Tongue (tissue), 2 donors: Measurements from ENCODE around the gene CFAP299. TPM values are rescaled to one million over a fixed set of nuclear protein-coding genes. Genes with fewer than 3 reads are reported as not detected.
"Not testable (repeated sequence)": the region's sequence is repeated elsewhere in the genome, so short reads cannot be mapped to it uniquely, and the experiment has no call there.

ENCODE experiments used
- DNase-seq: peaks from one replicate; pipeline ENCODE4 v3.0.0-alpha.2; 2015
- total RNA-seq: library from RNA; depleted of rRNA; stranded (reverse); fragments of >200 nt; gene quantifications from one replicate; pipeline ENCODE4 v1.2.3, GENCODE V29; 2014

CFAP299 gene
- total RNA-seq, 1 donor from 2014 or later: not detected

GRCh38 chr4:80610845-80611677 is 275.5 kb downstream of the CFAP299 start:
- DNase-seq: no peak

GRCh38 chr4:80611678-80611979 is 276.1 kb downstream of the CFAP299 start:
- no peak for DNase-seq

GRCh38 chr4:80613470-80613869 is 277.9 kb downstream of the CFAP299 start:
- DNase-seq: no peak

- DNase-seq: no peak
Measured at GRCh38 chr4:80614319-80614718, 278.8 kb downstream of the CFAP299 start.

- DNase-seq: no peak
Measured at GRCh38 chr4:80615099-80615498, 279.6 kb downstream of the CFAP299 start.

GRCh38 chr4:80619070-80619674 is 283.6 kb downstream of the CFAP299 start:
- no peak for DNase-seq

- no peak for DNase-seq
Measured at GRCh38 chr4:80631861-80632260, 296.3 kb downstream of the CFAP299 start.

GRCh38 chr4:80637190-80637589 is 301.7 kb downstream of the CFAP299 start:
- no peak for DNase-seq

GRCh38 chr4:80646061-80646460 is 310.5 kb downstream of the CFAP299 start:
- no peak for DNase-seq

- DNase-seq: peak; percentile 29
Measured at GRCh38 chr4:80655662-80656061, 320.1 kb downstream of the CFAP299 start.

GRCh38 chr4:80670118-80670517 is 334.6 kb downstream of the CFAP299 start:
- DNase-seq: not testable (repeated sequence)

GRCh38 chr4:80678413-80678812 is 342.9 kb downstream of the CFAP299 start:
- no peak for DNase-seq

GRCh38 chr4:80680934-80681333 is 345.4 kb downstream of the CFAP299 start:
- DNase-seq: no peak

GRCh38 chr4:80685214-80685613 is 349.7 kb downstream of the CFAP299 start:
- peak; percentile 38 for DNase-seq

GRCh38 chr4:80687736-80688135 is 352.2 kb downstream of the CFAP299 start:
- DNase-seq: not testable (repeated sequence)

GRCh38 chr4:80694171-80694570 is 358.6 kb downstream of the CFAP299 start:
- no peak for DNase-seq

- DNase-seq: no peak
Measured at GRCh38 chr4:80705311-80705710, 369.8 kb downstream of the CFAP299 start.

- no peak for DNase-seq
Measured at GRCh38 chr4:80709082-80709869, 373.7 kb downstream of the CFAP299 start.

GRCh38 chr4:80710748-80711451 is 375.4 kb downstream of the CFAP299 start:
- DNase-seq: no peak

GRCh38 chr4:80711956-80712355 is 376.4 kb downstream of the CFAP299 start:
- no peak for DNase-seq

GRCh38 chr4:80713409-80713808 is 377.9 kb downstream of the CFAP299 start:
- no peak for DNase-seq

GRCh38 chr4:80717204-80717603 is 381.7 kb downstream of the CFAP299 start:
- DNase-seq: peak; percentile 63

GRCh38 chr4:80726471-80726870 is 390.9 kb downstream of the CFAP299 start:
- peak; percentile 30 for DNase-seq
